Mucosa of descending colon (tissue), 3 donors: ENCODE measurements around the gene STEAP2. TPM values are rescaled to one million over a fixed set of nuclear protein-coding genes. Genes with fewer than 3 reads are reported as not detected.
A peak's percentile ranks its signal among the peaks of the same experiment; 100 is the strongest.

ENCODE experiments used
- ATAC-seq: fragments of 200-7000 bp; cut with Tn5 transposase; one replicate; pipeline ENCODE4 v1.9.1; 2020; ENCODE audit warnings: mild to moderate bottlenecking, moderate library complexity
- DNase-seq, 3 donors: peaks; one replicate each; pipeline ENCODE4 v3.0.0-alpha.2; 2020
- H3K36me3 ChIP-seq: fragments of 200-600 bp; one replicate; pipeline ENCODE4 v1.8.0; 2021; ENCODE audit warnings: low read depth, mild to moderate bottlenecking
- H3K4me1 ChIP-seq: fragments of 200-600 bp; one replicate; pipeline ENCODE4 v1.8.0; 2021; ENCODE audit warnings: low read depth, mild to moderate bottlenecking
- H3K4me3 ChIP-seq: fragments of 200-600 bp; one replicate; pipeline ENCODE4 v1.8.0; 2021; ENCODE audit warnings: mild to moderate bottlenecking
- H3K9me3 ChIP-seq: fragments of 200-600 bp; one replicate; pipeline ENCODE4 v1.8.0; 2021; ENCODE audit warnings: mild to moderate bottlenecking
- intact Hi-C, 2 donors: fragments of 100-400 bp; cut with DNase I in 1 of 2; cut with micrococcal nuclease in 1 of 2; formaldehyde crosslinking; loops; one replicate each; pipeline versions ENCODE4 v1.11.0 to v1.11.1; 2022; cut with DNase I, micrococcal nuclease
- total RNA-seq, 3 donors: library from RNA; stranded (reverse); fragmentation: NEBNext Ultra II Directional in 2 of 3; extraction: Animal tissue kit (Norgen Biotek cat#: 25700) in 2 of 3; gene quantifications; one replicate each; pipeline versions ENCODE4 v1.2.1 to v1.2.4, GENCODE V29; 2021 to 2023
- TF ChIP-seq, protein P1 (sequence below): fragments of 200-600 bp; IDR thresholded peaks from one replicate; pipeline ENCODE4 v1.8.0; 2022; ENCODE audit warnings: antibody characterized with exemption, mild to moderate bottlenecking
- donor health status: DM: no; HTN: no; CAD: no; lungs with moderate emphysema.
- donor health status: DM: no; HTN: no; CAD: no.
- donor health status: DM: no; HTN: yes; CAD: no.

The STEAP2 gene
- total RNA-seq, 3 donors from 2014 or later: 22.2 to 26.3 (median 23.1) TPM

DNA sequence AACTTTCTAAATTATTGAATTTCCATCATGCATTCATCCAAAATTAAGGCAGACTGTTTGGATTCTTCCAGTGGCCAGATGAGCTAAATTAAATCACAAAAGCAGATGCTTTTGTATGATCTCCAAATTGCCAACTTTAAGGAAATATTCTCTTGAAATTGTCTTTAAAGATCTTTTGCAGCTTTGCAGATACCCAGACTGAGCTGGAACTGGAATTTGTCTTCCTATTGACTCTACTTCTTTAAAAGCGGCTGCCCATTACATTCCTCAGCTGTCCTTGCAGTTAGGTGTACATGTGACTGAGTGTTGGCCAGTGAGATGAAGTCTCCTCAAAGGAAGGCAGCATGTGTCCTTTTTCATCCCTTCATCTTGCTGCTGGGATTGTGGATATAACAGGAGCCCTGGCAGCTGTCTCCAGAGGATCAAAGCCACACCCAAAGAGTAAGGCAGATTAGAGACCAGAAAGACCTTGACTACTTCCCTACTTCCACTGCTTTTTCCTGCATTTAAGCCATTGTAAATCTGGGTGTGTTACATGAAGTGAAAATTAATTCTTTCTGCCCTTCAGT is 25.3 kb downstream of the STEAP2 start:
- ATAC-seq (peak; percentile 91), DNase-seq (peak in 1 of 3 donors; percentile 31)
- Histone ChIP-seq H3K36me3 (no peaks in the 10 kb centered on the region), H3K4me1 (peaks cover 14% of the 10 kb centered on the region), H3K4me3 (no peak overlapping the region), H3K9me3 (no peaks in the 10 kb centered on the region)
- intact Hi-C loops: no loop called here
- TF ChIP-seq, protein P1, sequence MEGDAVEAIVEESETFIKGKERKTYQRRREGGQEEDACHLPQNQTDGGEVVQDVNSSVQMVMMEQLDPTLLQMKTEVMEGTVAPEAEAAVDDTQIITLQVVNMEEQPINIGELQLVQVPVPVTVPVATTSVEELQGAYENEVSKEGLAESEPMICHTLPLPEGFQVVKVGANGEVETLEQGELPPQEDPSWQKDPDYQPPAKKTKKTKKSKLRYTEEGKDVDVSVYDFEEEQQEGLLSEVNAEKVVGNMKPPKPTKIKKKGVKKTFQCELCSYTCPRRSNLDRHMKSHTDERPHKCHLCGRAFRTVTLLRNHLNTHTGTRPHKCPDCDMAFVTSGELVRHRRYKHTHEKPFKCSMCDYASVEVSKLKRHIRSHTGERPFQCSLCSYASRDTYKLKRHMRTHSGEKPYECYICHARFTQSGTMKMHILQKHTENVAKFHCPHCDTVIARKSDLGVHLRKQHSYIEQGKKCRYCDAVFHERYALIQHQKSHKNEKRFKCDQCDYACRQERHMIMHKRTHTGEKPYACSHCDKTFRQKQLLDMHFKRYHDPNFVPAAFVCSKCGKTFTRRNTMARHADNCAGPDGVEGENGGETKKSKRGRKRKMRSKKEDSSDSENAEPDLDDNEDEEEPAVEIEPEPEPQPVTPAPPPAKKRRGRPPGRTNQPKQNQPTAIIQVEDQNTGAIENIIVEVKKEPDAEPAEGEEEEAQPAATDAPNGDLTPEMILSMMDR: no peak

- no peaks in the 10 kb centered on the region for H3K9me3 ChIP-seq
- intact Hi-C loops: no loop called here
- no peak for DNase-seq
- H3K4me3 ChIP-seq: no peak overlapping the region
- H3K36me3 ChIP-seq: no peaks in the 10 kb centered on the region
- H3K4me1 ChIP-seq: peaks cover 18% of the 10 kb centered on the region
- ATAC-seq: peak; percentile 14
- TF ChIP-seq, protein P1: no peak
These were observed 26.5 kb downstream of the STEAP2 start for GRCh38 chr7:90238022-90238421.

DNA sequence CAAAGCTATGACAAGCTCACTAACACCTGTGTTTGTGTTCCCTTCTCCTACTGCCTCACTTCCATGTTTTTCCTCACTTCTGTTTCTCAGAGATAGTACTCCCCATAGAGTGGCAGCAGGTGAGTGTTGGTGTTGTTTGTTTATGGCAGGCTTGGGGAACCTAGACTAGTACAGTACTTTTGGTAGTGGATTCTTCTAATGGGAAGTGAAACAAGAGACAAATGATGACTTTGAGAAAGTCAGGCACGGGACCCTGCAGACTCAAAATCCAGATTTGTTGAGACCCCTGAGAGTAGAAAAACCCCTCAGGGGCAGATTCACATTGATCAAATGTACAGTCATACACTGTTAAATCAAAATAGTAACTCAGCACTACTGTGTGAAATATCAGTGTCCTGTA is 27.0 kb downstream of the STEAP2 start:
- H3K4me1 ChIP-seq: peaks cover 18% of the 10 kb centered on the region
- H3K9me3 ChIP-seq: no peaks in the 10 kb centered on the region
- intact Hi-C loops: no loop called here
- TF ChIP-seq, protein P1: no peak
- ATAC-seq (no peak), DNase-seq (no peak)
- no peak overlapping the region for H3K4me3 ChIP-seq
- no peaks in the 10 kb centered on the region for H3K36me3 ChIP-seq

- no peak for DNase-seq
- Histone ChIP-seq H3K9me3 (no peaks in the 10 kb centered on the region), H3K4me3 (no peak overlapping the region), H3K36me3 (no peaks in the 10 kb centered on the region), H3K4me1 (peaks cover 20% of the 10 kb centered on the region)
- intact Hi-C loops: no loop called here
- no peak for ATAC-seq
- TF ChIP-seq, protein P1: no peak
These were observed 27.5 kb downstream of the STEAP2 start for GRCh38 chr7:90239050-90239449.

- no peaks in the 10 kb centered on the region for H3K36me3 ChIP-seq
- intact Hi-C loops: no loop called here
- H3K9me3 ChIP-seq: no peaks in the 10 kb centered on the region
- peaks cover 20% of the 10 kb centered on the region for H3K4me1 ChIP-seq
- TF ChIP-seq, protein P1: no peak
- ATAC-seq (no peak), DNase-seq (no peak)
- no peak overlapping the region for H3K4me3 ChIP-seq
These were observed 28.2 kb downstream of the STEAP2 start for GRCh38 chr7:90239625-90240228.
